Esophagus muscularis mucosa (tissue), 4 donors: ENCODE measurements around the gene TPCN1. TPM values are rescaled to one million over a fixed set of nuclear protein-coding genes. Genes with fewer than 3 reads are reported as not detected.

ENCODE experiments used
- DNase-seq: peaks from one replicate; pipeline ENCODE4 v3.0.0-alpha.2; 2017; ENCODE audit errors: extremely low spot score
- H3K27ac ChIP-seq, 4 donors: fragments of 200-600 bp; sonication (generic); replicated peaks in 1 of 4; 1 replicate in 3 of 4; 2 replicates in 1 of 4; pipeline ENCODE4 v1.5.1; 2016 to 2019; ENCODE audit warnings: mild to moderate bottlenecking in 1 of 4
- H3K27me3 ChIP-seq, 4 donors: fragments of 200-600 bp; sonication (generic); one replicate each; pipeline versions ENCODE4 v1.5.1 to v1.6.0; 2016 to 2019
- H3K36me3 ChIP-seq, 4 donors: fragments of 200-600 bp; sonication (generic); one replicate each; pipeline ENCODE4 v1.5.1; 2016 to 2019
- H3K4me1 ChIP-seq, 4 donors: fragments of 200-600 bp; sonication (generic); one replicate each; pipeline ENCODE4 v1.5.1; 2016 to 2019
- H3K4me3 ChIP-seq, 4 donors: fragments of 200-600 bp; sonication (generic); 1 replicate in 2 of 4; 2 replicates in 2 of 4; pipeline ENCODE4 v1.5.1; 2016 to 2019; ENCODE audit warnings: mild to moderate bottlenecking in 4 of 4, moderate library complexity in 1 of 4
- H3K9me3 ChIP-seq, 4 donors: fragments of 200-600 bp; sonication (generic); 1 replicate in 3 of 4; 2 replicates in 1 of 4; pipeline ENCODE4 v1.5.1; 2016 to 2019
- EP300 ChIP-seq: sonication (generic); formaldehyde crosslinking; IDR thresholded peaks from one replicate; pipeline ENCODE4 v1.6.1; 2017; ENCODE audit warnings: antibody characterized with exemption
- POLR2A ChIP-seq: fragments of 450-650 bp; IDR thresholded peaks from one replicate; pipeline ENCODE4 v1.6.1; 2017; ENCODE audit warnings: antibody characterized with exemption, moderate library complexity, mild to moderate bottlenecking, low read depth
- POLR2AphosphoS5 ChIP-seq, 2 donors: sonication (generic); formaldehyde crosslinking; IDR thresholded peaks; one replicate each; pipeline ENCODE4 v1.6.1; 2017; ENCODE audit warnings: antibody characterized with exemption in 2 of 2
- WGBS: methylation state at CpG from one replicate; pipeline ENCODE4 v1.1.5; 2018; 5-methylcytosine and 5-hydroxymethylcytosine counted together
- intact Hi-C: fragments of 100-400 bp; cut with DNase I; formaldehyde crosslinking; loops from one replicate; pipeline ENCODE4 v1.15.1; 2023
- total RNA-seq, 4 donors: library from RNA; depleted of rRNA; stranded (reverse); fragments of >200 nt; gene quantifications; one replicate each; pipeline versions ENCODE4 v1.1.0 to v1.2.1, GENCODE V29; 2016
- TF ChIP-seq, protein P1 (sequence below), 3 experiments: fragments of 200-600 bp in 2 of 3; fragments of 450-650 bp in 1 of 3; sonication (generic) in 2 of 3; IDR thresholded peaks; one replicate each; pipeline ENCODE4 v1.5.1; 2017 to 2019; ENCODE audit warnings: antibody characterized with exemption in 3 of 3, mild to moderate bottlenecking in 2 of 3, moderate library complexity in 1 of 3

Gene TPCN1
- total RNA-seq, 4 donors from 2014 or later, result 31.1 to 54.0 (median 34.5) TPM

- DNase-seq, result no peak
- Histone ChIP-seq H3K9me3 (no peaks in the 10 kb centered on the region), H3K4me1 (peaks cover 84 to 91% (median 87%) of the 10 kb centered on the region in 4 donors), H3K36me3 (peaks cover 0 to 52% (median 17%) of the 10 kb centered on the region in 4 donors), H3K27ac (peak overlapping the region in 2 of 4 donors; percentile 28 to 45), H3K27me3 (no peaks in the 10 kb centered on the region), H3K4me3 (no peak overlapping the region)
- intact Hi-C loops, result no loop called here
- WGBS, result 82% methylated on average over 12 of the region's 14 CpGs
- TF ChIP-seq POLR2A (no peak), EP300 (no peak), POLR2AphosphoS5 (IDR thresholded peaks at IDR 0.05) (no peak)
- TF ChIP-seq, protein P1, sequence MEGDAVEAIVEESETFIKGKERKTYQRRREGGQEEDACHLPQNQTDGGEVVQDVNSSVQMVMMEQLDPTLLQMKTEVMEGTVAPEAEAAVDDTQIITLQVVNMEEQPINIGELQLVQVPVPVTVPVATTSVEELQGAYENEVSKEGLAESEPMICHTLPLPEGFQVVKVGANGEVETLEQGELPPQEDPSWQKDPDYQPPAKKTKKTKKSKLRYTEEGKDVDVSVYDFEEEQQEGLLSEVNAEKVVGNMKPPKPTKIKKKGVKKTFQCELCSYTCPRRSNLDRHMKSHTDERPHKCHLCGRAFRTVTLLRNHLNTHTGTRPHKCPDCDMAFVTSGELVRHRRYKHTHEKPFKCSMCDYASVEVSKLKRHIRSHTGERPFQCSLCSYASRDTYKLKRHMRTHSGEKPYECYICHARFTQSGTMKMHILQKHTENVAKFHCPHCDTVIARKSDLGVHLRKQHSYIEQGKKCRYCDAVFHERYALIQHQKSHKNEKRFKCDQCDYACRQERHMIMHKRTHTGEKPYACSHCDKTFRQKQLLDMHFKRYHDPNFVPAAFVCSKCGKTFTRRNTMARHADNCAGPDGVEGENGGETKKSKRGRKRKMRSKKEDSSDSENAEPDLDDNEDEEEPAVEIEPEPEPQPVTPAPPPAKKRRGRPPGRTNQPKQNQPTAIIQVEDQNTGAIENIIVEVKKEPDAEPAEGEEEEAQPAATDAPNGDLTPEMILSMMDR (IDR thresholded peaks at IDR 0.05), result no peak
Measured at GRCh38 chr12:113241191-113242025, 20.1 kb downstream of the TPCN1 start.

DNA sequence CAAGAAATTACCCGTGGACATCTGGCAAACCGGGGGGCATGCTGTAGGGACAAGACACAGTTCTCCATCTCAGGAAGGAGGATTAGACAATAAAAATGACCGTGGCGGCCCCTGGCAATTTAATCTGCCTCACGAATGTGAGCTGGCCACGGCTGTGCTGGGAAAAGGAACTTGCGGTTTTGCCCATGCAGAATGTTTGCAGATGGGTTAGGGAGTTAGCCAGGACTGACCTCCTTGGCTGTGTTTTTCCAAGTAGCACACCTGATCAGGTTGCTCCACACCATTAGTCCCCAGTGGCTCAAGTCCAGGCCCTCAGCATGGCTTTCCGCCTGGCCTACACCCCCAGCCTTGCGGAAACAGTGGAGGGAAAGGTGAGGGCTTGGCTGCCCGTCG is 20.8 kb downstream of the TPCN1 start:
- Histone ChIP-seq H3K27ac (peak overlapping the region in 2 of 4 donors; percentile 28 to 39), H3K36me3 (peaks cover 0 to 52% (median 17%) of the 10 kb centered on the region in 4 donors), H3K9me3 (no peaks in the 10 kb centered on the region), H3K4me3 (no peak overlapping the region), H3K27me3 (no peaks in the 10 kb centered on the region), H3K4me1 (peaks cover 84 to 91% (median 89%) of the 10 kb centered on the region in 4 donors)
- no peak for TF ChIP-seq POLR2AphosphoS5 (IDR thresholded peaks at IDR 0.05)
- TF ChIP-seq EP300, result no peak
- TF ChIP-seq, protein P1 (IDR thresholded peaks at IDR 0.05), result no peak
- no peak for TF ChIP-seq POLR2A
- DNase-seq, result no peak
- intact Hi-C loops, result no loop called here
- 75% methylated on average over 11 of the region's 11 CpGs for WGBS

DNA sequence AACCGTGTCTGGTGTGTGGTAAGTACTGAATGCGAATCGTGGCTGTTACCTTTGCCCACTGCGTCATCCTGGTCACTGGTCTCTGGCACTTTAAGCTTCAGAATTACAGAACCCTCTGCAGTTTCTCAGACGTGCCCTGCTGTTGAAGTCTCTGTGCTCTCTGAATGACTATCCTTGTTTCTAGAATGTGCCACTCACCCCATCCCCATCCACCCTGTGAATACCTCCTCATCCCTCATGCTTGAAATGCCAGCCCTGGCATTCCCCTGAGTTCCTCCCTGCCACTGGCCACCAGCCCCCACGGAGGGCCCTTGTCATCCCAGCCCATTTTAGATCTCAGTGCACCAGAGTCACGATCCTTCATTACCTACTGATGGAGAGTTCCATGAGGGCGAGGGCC is 21.3 kb downstream of the TPCN1 start:
- no peak for DNase-seq
- H3K27me3 ChIP-seq, result no peaks in the 10 kb centered on the region
- TF ChIP-seq EP300 (no peak), POLR2A (no peak), POLR2AphosphoS5 (IDR thresholded peaks at IDR 0.05) (no peak)
- TF ChIP-seq, protein P1 (IDR thresholded peaks at IDR 0.05), result no peak
- H3K4me1 ChIP-seq, result peaks cover 82 to 91% (median 89%) of the 10 kb centered on the region in 4 donors
- no peak overlapping the region for H3K4me3 ChIP-seq
- no peaks in the 10 kb centered on the region for H3K9me3 ChIP-seq
- intact Hi-C loops, result no loop called here
- no peak overlapping the region for H3K27ac ChIP-seq
- 91% methylated on average over 8 of the region's 8 CpGs for WGBS
- H3K36me3 ChIP-seq, result peaks cover 0 to 47% (median 18%) of the 10 kb centered on the region in 4 donors

GRCh38 chr12:113244047-113244460 is 22.8 kb downstream of the TPCN1 start:
- Histone ChIP-seq H3K27ac (peak overlapping the region; percentile 67 to 75 (median 71)), H3K4me1 (peaks cover 78 to 79% (median 79%) of the 10 kb centered on the region in 4 donors), H3K36me3 (peaks cover 0 to 43% (median 17%) of the 10 kb centered on the region in 4 donors), H3K27me3 (no peaks in the 10 kb centered on the region), H3K9me3 (no peaks in the 10 kb centered on the region), H3K4me3 (peak overlapping the region; percentile 0 to 30 (median 18))
- no peak for DNase-seq
- WGBS, result 47% methylated on average over 5 of the region's 5 CpGs
- TF ChIP-seq, protein P1 (IDR thresholded peaks at IDR 0.05), result no peak
- TF ChIP-seq EP300 (no peak), POLR2AphosphoS5 (IDR thresholded peaks at IDR 0.05) (peak in 1 of 2 donors; percentile 32)
- intact Hi-C loops, result no loop called here
